IMR-90 (cell line): ENCODE data around the gene RNASET2. TPM values are rescaled to one million over a fixed set of nuclear protein-coding genes. Genes with fewer than 3 reads are reported as not detected.

Source experiments
- ATAC-seq: fragments of 200-7000 bp; cut with Tn5 transposase; 2 replicates; pipeline ENCODE4 v1.9.1; 2020; ENCODE audit warnings: low read depth, mild to moderate bottlenecking, moderate library complexity
- BruUV-seq: library from RNA; stranded (reverse); fragments of 400-500 nt; replicated peaks from 2 replicates; lab custom pipeline; 2021; lab: Mats Ljungman, UMichigan
- CTCF ChIA-PET: fragments of 300-600 bp; formaldehyde crosslinking; extraction: SDS; loops from one replicate; lab custom pipeline; 2021; ENCODE audit warnings: antibody characterized with exemption; lab: Yijun Ruan, JAX
- POLR2A ChIA-PET: fragments of 300-600 bp; sonication (Branson Sonifier 250); formaldehyde crosslinking; loops from one replicate; lab custom pipeline; 2022; ENCODE audit warnings: antibody characterized with exemption; ENCODE audit not compliant: unreplicated experiment; lab: Charles Lee
- DNase-seq: peaks from one replicate; pipeline ENCODE4 v3.0.0; 2013
- H2AFZ ChIP-seq: replicated peaks from 2 replicates; pipeline ENCODE3; 2013; ENCODE audit warnings: low read length, mild to moderate bottlenecking; ENCODE audit not compliant: poor library complexity
- H2AK5ac ChIP-seq: 2 replicates; pipeline ENCODE4 v1.6.1; 2013; ENCODE audit warnings: low read depth, low read length, inconsistent platforms
- H2AK9ac ChIP-seq: replicated peaks from 2 replicates; pipeline ENCODE3; 2013; ENCODE audit warnings: mild to moderate bottlenecking, low read depth, low read length, moderate library complexity; ENCODE audit not compliant: poor library complexity
- H2BK120ac ChIP-seq: 2 replicates; pipeline ENCODE4 v1.6.1; 2013; ENCODE audit warnings: low read depth, low read length, inconsistent platforms
- H2BK15ac ChIP-seq: 3 replicates; pipeline ENCODE4 v1.6.1; 2013; ENCODE audit warnings: low read depth, low read length, inconsistent platforms
- H2BK20ac ChIP-seq: 2 replicates; pipeline ENCODE4 v1.6.1; 2013; ENCODE audit warnings: low read depth, mild to moderate bottlenecking, inconsistent platforms, low read length, moderate library complexity
- H2BK5ac ChIP-seq: 2 replicates; pipeline ENCODE4 v1.6.1; 2013; ENCODE audit warnings: mild to moderate bottlenecking, low read depth, low read length, inconsistent platforms; ENCODE audit not compliant: poor library complexity, severe bottlenecking
- H3K14ac ChIP-seq: replicated peaks from 2 replicates; pipeline ENCODE4 v1.6.1; 2013; ENCODE audit warnings: low read depth, low read length, inconsistent platforms
- H3K18ac ChIP-seq: 2 replicates; pipeline ENCODE4 v1.6.1; 2013; ENCODE audit warnings: low read depth, low read length, control low read depth
- H3K23ac ChIP-seq: 2 replicates; pipeline ENCODE4 v1.6.1; 2013; ENCODE audit warnings: low read depth, low read length, inconsistent platforms
- H3K27ac ChIP-seq: 2 replicates; pipeline ENCODE4 v1.5.1; 2013; ENCODE audit warnings: mild to moderate bottlenecking, control low read depth, low read length; ENCODE audit not compliant: insufficient read depth
- H3K27me3 ChIP-seq: 2 replicates; pipeline ENCODE4 v1.6.1; 2013; ENCODE audit warnings: low read length; ENCODE audit not compliant: control insufficient read depth, insufficient read depth
- H3K36me3 ChIP-seq: 2 replicates; pipeline ENCODE4 v1.6.1; 2013; ENCODE audit warnings: low read length, mixed read lengths; ENCODE audit not compliant: control insufficient read depth, insufficient read depth
- H3K4ac ChIP-seq: 2 replicates; pipeline ENCODE4 v1.6.1; 2013; ENCODE audit warnings: low read depth, low read length, inconsistent platforms
- H3K4me1 ChIP-seq: 2 replicates; pipeline ENCODE4 v1.6.1; 2013; ENCODE audit warnings: low read length, mixed read lengths; ENCODE audit not compliant: control insufficient read depth, insufficient read depth
- H3K4me2 ChIP-seq: 2 replicates; pipeline ENCODE4 v1.6.1; 2013; ENCODE audit warnings: low read depth, mild to moderate bottlenecking, control low read depth, low read length, moderate library complexity
- H3K4me3 ChIP-seq: 2 replicates; pipeline ENCODE4 v1.5.1; 2013; ENCODE audit warnings: low read depth, mild to moderate bottlenecking, control low read depth, low read length, moderate library complexity; ENCODE audit not compliant: insufficient read depth
- H3K56ac ChIP-seq: 2 replicates; pipeline ENCODE4 v1.6.1; 2013; ENCODE audit warnings: low read length, inconsistent platforms; ENCODE audit not compliant: insufficient read depth; ENCODE audit errors: extremely low read depth
- H3K79me1 ChIP-seq, 2 experiments: 2 replicates each; pipeline ENCODE4 v1.6.1; 2013; ENCODE audit warnings: low read length in 2 of 2, inconsistent platforms in 1 of 2, low read depth in 1 of 2
- H3K9ac ChIP-seq: 2 replicates; pipeline ENCODE4 v1.6.1; 2013; ENCODE audit warnings: low read depth, low read length, control low read depth
- H3K9me1 ChIP-seq: 2 replicates; pipeline ENCODE4 v1.6.1; 2013; ENCODE audit warnings: low read length, inconsistent platforms; ENCODE audit not compliant: insufficient read depth
- H3K9me3 ChIP-seq: 2 replicates; pipeline ENCODE4 v1.6.1; 2013; ENCODE audit warnings: low read length; ENCODE audit not compliant: control insufficient read depth, insufficient read depth
- H4K20me1 ChIP-seq: 2 replicates; pipeline ENCODE4 v1.6.1; 2013; ENCODE audit warnings: low read length, inconsistent platforms; ENCODE audit not compliant: insufficient read depth
- H4K5ac ChIP-seq: 2 replicates; pipeline ENCODE4 v1.6.1; 2013; ENCODE audit warnings: mild to moderate bottlenecking, low read depth, low read length, control low read depth
- H4K8ac ChIP-seq, 2 experiments: 2 replicates each; pipeline ENCODE4 v1.6.1; 2013; ENCODE audit warnings: low read depth in 2 of 2, low read length in 2 of 2, control low read depth in 1 of 2, inconsistent platforms in 1 of 2
- H4K91ac ChIP-seq: 2 replicates; pipeline ENCODE4 v1.6.1; 2013; ENCODE audit warnings: low read depth, low read length, inconsistent platforms; ENCODE audit not compliant: insufficient read depth
- BHLHE40 ChIP-seq: fragments of 150-350 bp; IDR thresholded peaks from 2 replicates; pipeline ENCODE4 v1.6.1; 2016; ENCODE audit warnings: mild to moderate bottlenecking, low read depth, low read length
- CEBPB ChIP-seq: IDR thresholded peaks from 2 replicates; pipeline ENCODE4 v1.6.1; 2012; ENCODE audit warnings: low read depth, low read length, improper control_type of control experiment
- CHD1 ChIP-seq: IDR thresholded peaks from 2 replicates; pipeline ENCODE4 v1.6.1; 2012; ENCODE audit warnings: low read depth, low read length, improper control_type of control experiment
- FOS ChIP-seq: fragments of 150-350 bp; IDR thresholded peaks from 2 replicates; pipeline ENCODE4 v1.6.1; 2016; ENCODE audit warnings: low read depth, low read length
- MAFK ChIP-seq: IDR thresholded peaks from 2 replicates; pipeline ENCODE4 v1.6.1; 2012; ENCODE audit warnings: low read depth, low read length, improper control_type of control experiment
- MAZ ChIP-seq: IDR thresholded peaks from 2 replicates; pipeline ENCODE4 v1.6.1; 2012; ENCODE audit warnings: low read depth, mild to moderate bottlenecking, low read length, improper control_type of control experiment, moderate library complexity, borderline replicate concordance
- MXI1 ChIP-seq: IDR thresholded peaks from 2 replicates; pipeline ENCODE4 v1.6.1; 2012; ENCODE audit warnings: low read depth, mild to moderate bottlenecking, low read length, moderate library complexity, borderline replicate concordance
- NFE2L2 ChIP-seq: fragments of 150-350 bp; IDR thresholded peaks from 2 replicates; pipeline ENCODE4 v1.6.1; 2016; ENCODE audit warnings: low read depth, mild to moderate bottlenecking, low read length
- POLR2A ChIP-seq: IDR thresholded peaks from 2 replicates; pipeline ENCODE4 v1.6.1; 2012; ENCODE audit warnings: mild to moderate bottlenecking, low read depth, low read length
- RAD21 ChIP-seq: IDR thresholded peaks from 2 replicates; pipeline ENCODE4 v1.6.1; 2012; ENCODE audit warnings: low read length, improper control_type of control experiment
- RCOR1 ChIP-seq: IDR thresholded peaks from 2 replicates; pipeline ENCODE4 v1.6.1; 2012; ENCODE audit warnings: mild to moderate bottlenecking, low read length, improper control_type of control experiment; ENCODE audit not compliant: insufficient replicate concordance
- RFX5 ChIP-seq: IDR thresholded peaks from 2 replicates; pipeline ENCODE4 v1.8.0; 2012; ENCODE audit warnings: low read depth, mild to moderate bottlenecking, low read length, moderate library complexity
- SMC3 ChIP-seq: fragments of 150-350 bp; IDR thresholded peaks from 2 replicates; pipeline ENCODE4 v1.6.1; 2016; ENCODE audit warnings: low read depth, mild to moderate bottlenecking, antibody characterized with exemption, low read length, moderate library complexity
- WGBS, 2 experiments: methylation state at CpG; one replicate each; pipeline versions ENCODE4 v1.1.5 to v1.1.7; 2013; ENCODE audit warnings: missing lambda C conversion rate in 2 of 2; ENCODE audit not compliant: insufficient read length in 1 of 2; ENCODE audit errors: extremely low coverage in 2 of 2; 5-methylcytosine and 5-hydroxymethylcytosine counted together
- dilution Hi-C: fragments of 300-500 bp; cut with HindIII; formaldehyde crosslinking; loops from one replicate; pipeline ENCODE4 v1.14.3; 2018; ENCODE audit warnings: low sequenced_read_pairs; ENCODE audit not compliant: unreplicated experiment
- in situ Hi-C: fragments of 300-500 bp; cut with MboI; formaldehyde crosslinking; loops from 3 replicates; pipeline ENCODE4 v1.14.3; 2019; ENCODE audit warnings: low sequenced_read_pairs, inconsistent platforms, mixed read lengths
- intact Hi-C: fragments of 100-400 bp; cut with micrococcal nuclease; formaldehyde crosslinking; loops from 2 replicates; pipeline ENCODE4 v1.10.0; 2022
- polyA plus RNA-seq, 3 experiments: library from polyadenylated mRNA; depleted of rRNA; stranded (reverse); fragments of >200 nt; gene quantifications; 2 replicates each; pipeline ENCODE4 v1.2.3, GENCODE V29; 2012; ENCODE audit warnings: low replicate concordance in 1 of 3
- total RNA-seq: library from RNA; depleted of rRNA; stranded (reverse); fragments of >200 nt; gene quantifications from 2 replicates; pipeline ENCODE4 v1.2.3, GENCODE V29; 2012
- TF ChIP-seq, protein P1 (sequence below): conservative IDR thresholded peaks from 2 replicates; pipeline ENCODE4 v1.5.1; 2012; ENCODE audit warnings: mild to moderate bottlenecking, low read depth, low read length, improper control_type of control experiment
- TF ChIP-seq, protein P2 (sequence below): fragments of 150-350 bp; IDR thresholded peaks from 2 replicates; pipeline ENCODE4 v1.6.1; 2016; ENCODE audit warnings: low read depth, mild to moderate bottlenecking, low read length, moderate library complexity, borderline replicate concordance
- TF ChIP-seq, protein P3 (sequence below): fragments of 150-350 bp; IDR thresholded peaks from 2 replicates; pipeline ENCODE4 v1.6.1; 2017; ENCODE audit warnings: mild to moderate bottlenecking, antibody characterized with exemption, low read length, low read depth

The RNASET2 gene
- total and polyA plus RNA-seq, 2 of the 4 experiments (the other 2 are of a cell fraction): 13.6 to 24.9 TPM

DNA sequence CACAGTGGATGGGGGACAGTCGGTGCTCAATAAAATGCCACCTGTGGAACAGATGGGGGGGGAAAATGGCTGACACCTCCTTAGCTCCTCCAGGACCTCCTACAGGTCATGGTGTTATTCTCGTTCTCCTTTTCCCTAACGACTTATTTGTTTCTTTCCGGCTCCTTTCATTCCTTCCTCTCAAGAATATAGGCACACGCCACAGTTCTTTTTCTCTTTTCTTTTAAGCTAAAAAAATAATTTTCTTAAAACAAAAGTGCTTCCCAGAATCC lies 1.4 kb upstream of the RNASET2 start:
- Histone ChIP-seq H3K9ac (no peak overlapping the region), H3K56ac (no peak overlapping the region), H3K36me3 (no peaks in the 10 kb centered on the region), H3K27me3 (no peaks in the 10 kb centered on the region), H4K5ac (no peak overlapping the region), H3K4me2 (no peak overlapping the region), H4K20me1 (no peaks in the 10 kb centered on the region), H3K14ac (no peak overlapping the region), H3K27ac (no peak overlapping the region), H3K4ac (no peak overlapping the region), H3K18ac (no peak overlapping the region), H3K4me1 (peaks cover 10% of the 10 kb centered on the region), H2AK5ac (no peak overlapping the region), H4K8ac (peak overlapping the region in 1 of 2 experiments; percentile 54; a peak in 2 of 4 replicates), H3K9me1 (no peaks in the 10 kb centered on the region), H3K9me3 (no peaks in the 10 kb centered on the region), H3K23ac (no peak overlapping the region), H2AFZ (no peak overlapping the region), H2BK5ac (no peak overlapping the region), H2BK20ac (no peak overlapping the region), H2BK15ac (no peak overlapping the region), H4K91ac (no peak overlapping the region), H3K4me3 (no peak overlapping the region), H2AK9ac (no peak overlapping the region), H3K79me1 (peaks cover 0 to 3% of the 10 kb centered on the region in 2 experiments; a peak in 1 of 4 replicates), H2BK120ac (no peak overlapping the region)
- no peak for DNase-seq
- no peak for TF ChIP-seq MAFK
- TF ChIP-seq, protein P1, sequence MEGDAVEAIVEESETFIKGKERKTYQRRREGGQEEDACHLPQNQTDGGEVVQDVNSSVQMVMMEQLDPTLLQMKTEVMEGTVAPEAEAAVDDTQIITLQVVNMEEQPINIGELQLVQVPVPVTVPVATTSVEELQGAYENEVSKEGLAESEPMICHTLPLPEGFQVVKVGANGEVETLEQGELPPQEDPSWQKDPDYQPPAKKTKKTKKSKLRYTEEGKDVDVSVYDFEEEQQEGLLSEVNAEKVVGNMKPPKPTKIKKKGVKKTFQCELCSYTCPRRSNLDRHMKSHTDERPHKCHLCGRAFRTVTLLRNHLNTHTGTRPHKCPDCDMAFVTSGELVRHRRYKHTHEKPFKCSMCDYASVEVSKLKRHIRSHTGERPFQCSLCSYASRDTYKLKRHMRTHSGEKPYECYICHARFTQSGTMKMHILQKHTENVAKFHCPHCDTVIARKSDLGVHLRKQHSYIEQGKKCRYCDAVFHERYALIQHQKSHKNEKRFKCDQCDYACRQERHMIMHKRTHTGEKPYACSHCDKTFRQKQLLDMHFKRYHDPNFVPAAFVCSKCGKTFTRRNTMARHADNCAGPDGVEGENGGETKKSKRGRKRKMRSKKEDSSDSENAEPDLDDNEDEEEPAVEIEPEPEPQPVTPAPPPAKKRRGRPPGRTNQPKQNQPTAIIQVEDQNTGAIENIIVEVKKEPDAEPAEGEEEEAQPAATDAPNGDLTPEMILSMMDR: no peak
- no peak for TF ChIP-seq MAZ
- TF ChIP-seq NFE2L2: no peak
- no peak for TF ChIP-seq RCOR1
- TF ChIP-seq MXI1: no peak
- TF ChIP-seq RFX5: no peak
- no peak for TF ChIP-seq POLR2A
- TF ChIP-seq, protein P2, sequence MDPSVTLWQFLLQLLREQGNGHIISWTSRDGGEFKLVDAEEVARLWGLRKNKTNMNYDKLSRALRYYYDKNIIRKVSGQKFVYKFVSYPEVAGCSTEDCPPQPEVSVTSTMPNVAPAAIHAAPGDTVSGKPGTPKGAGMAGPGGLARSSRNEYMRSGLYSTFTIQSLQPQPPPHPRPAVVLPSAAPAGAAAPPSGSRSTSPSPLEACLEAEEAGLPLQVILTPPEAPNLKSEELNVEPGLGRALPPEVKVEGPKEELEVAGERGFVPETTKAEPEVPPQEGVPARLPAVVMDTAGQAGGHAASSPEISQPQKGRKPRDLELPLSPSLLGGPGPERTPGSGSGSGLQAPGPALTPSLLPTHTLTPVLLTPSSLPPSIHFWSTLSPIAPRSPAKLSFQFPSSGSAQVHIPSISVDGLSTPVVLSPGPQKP: no peak
- TF ChIP-seq BHLHE40: no peak
- TF ChIP-seq SMC3: no peak
- TF ChIP-seq, protein P3, sequence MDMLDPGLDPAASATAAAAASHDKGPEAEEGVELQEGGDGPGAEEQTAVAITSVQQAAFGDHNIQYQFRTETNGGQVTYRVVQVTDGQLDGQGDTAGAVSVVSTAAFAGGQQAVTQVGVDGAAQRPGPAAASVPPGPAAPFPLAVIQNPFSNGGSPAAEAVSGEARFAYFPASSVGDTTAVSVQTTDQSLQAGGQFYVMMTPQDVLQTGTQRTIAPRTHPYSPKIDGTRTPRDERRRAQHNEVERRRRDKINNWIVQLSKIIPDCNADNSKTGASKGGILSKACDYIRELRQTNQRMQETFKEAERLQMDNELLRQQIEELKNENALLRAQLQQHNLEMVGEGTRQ: no peak
- TF ChIP-seq CHD1: no peak
- no peak for TF ChIP-seq RAD21
- TF ChIP-seq FOS: no peak
- TF ChIP-seq CEBPB: no peak
- intact Hi-C loops: no loop called here
- BruUV-seq: no TSS peak
- in situ Hi-C loops: no loop called here
- ChIA-PET POLR2A (no interaction called here), CTCF (no interaction called here)
- no peak for ATAC-seq
- no CpG with 5 or more reads among the region's 5 CpGs for WGBS, 2 experiments
- dilution Hi-C loops: no loop called here
